Activated gamma-delta T cell treated with anti-CD3 and anti-CD28 coated beads, Interleukin-2, amount 50 U/mL, for 16 hours (primary cell): ENCODE results near the gene KCNG2.

Source experiments
- DNase-seq: peaks from one replicate; pipeline ENCODE4 v3.0.0-alpha.2; 2020; ENCODE audit warnings: low read depth

Gene KCNG2

DNA sequence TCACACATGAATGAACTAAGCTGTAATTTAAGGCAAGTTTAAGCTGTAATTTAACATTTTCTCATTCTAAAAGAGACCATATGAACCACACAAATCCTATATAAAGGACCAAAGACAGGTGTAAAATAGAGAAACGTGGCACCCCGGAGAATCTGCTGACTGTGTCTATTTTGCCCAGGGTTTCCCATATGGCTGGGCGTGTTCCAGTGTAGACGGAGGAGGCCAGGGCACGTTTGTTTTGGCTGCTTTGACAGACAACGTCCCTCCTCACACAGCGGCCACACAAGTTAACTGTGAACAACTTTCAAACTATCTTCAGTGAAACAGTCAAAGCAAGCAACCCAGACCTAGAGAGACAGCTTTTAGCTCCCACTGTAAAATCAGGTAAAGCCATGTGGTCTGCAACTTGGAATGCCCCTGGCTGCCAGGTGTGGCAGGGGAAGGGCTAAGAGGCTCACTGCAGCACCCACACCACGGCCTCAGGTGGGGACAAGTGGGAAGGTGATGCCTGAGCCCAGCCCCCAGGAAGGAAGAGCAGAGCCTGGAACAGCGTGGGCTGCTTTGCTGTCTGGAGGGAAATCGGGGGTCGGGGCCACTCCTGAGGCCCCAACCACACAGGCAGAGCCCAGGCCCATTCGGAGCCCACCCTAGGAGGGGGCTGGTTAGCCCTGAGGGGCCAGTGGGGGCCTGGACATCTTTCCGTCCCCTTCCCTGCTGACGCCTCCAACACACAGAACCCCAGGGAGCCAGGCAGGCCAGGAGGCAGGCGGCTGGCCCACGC lies 113.0 kb downstream of the KCNG2 start:
- DNase-seq: no peak

DNA sequence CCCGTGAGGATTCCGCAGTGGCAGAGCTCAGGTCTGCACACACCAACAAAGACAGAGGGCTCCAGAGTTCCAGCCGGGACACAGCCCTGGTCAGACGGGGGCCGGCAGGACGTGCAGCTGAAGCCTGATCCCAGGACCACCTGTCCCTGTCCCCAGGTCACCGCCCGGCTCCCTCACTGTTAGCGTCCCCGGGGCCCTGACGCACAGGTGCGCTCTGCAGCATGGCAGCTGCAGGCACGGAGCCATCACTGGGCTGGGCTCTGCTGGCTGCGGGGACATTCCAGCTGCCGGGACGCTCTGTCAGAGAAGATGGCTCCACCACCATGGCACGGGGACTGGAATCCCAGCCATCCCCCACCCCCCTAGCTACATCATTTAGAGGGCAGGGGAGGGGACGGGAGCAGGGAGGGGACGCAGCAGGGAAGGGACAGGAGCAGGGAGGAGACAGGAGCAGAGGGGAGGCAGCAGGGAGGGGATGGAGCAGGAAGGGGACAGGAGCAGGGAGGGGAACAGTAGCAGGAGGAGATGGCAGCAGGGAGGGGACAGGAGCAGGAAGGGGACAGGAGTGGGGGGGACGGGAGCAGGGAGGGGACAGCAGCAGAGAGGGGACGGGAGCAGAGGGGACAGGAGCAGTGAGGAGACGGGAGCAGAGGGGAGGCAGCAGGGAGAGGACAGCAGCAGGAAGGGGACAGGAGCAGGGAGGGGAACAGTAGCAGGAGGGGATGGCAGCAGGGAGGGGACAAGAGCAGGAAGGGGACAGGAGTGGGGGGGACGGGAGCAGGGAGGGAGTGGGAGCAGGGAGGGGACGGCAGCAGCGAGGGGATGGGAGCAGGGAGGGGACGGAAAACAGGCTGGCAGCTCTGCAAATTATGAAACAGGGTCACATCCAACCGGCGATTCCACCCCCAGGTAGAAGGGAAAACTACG lies 113.9 kb downstream of the KCNG2 start:
- no peak for DNase-seq

DNA sequence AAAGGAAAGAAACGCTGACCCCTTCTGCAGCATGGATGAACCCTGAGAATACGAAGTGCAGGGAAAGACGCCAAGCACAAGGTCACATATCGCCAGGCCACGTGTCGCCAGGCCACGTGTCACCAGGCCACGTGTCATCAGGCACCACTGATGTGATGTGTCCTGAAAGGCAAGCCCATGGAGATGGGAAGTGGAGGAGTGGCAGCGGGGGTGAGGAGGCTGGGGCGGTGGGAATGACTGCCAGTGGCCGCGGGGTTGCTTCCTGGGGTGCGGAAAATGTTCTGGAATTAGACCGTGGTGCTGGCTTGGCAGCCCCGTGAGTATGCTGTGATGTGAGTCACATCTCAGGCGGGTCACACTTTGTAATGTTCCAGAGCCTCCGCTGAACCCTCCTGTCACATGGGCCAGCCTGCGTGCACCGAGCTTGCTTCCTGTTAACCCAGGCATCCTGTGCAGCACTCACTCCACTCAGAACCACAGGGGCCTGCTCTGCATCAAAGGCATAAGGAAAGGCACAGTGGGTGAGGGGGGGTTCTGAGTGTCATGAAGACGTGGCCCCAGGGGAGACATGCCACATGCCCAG lies 114.8 kb downstream of the KCNG2 start:
- peak; percentile 22 for DNase-seq

DNA sequence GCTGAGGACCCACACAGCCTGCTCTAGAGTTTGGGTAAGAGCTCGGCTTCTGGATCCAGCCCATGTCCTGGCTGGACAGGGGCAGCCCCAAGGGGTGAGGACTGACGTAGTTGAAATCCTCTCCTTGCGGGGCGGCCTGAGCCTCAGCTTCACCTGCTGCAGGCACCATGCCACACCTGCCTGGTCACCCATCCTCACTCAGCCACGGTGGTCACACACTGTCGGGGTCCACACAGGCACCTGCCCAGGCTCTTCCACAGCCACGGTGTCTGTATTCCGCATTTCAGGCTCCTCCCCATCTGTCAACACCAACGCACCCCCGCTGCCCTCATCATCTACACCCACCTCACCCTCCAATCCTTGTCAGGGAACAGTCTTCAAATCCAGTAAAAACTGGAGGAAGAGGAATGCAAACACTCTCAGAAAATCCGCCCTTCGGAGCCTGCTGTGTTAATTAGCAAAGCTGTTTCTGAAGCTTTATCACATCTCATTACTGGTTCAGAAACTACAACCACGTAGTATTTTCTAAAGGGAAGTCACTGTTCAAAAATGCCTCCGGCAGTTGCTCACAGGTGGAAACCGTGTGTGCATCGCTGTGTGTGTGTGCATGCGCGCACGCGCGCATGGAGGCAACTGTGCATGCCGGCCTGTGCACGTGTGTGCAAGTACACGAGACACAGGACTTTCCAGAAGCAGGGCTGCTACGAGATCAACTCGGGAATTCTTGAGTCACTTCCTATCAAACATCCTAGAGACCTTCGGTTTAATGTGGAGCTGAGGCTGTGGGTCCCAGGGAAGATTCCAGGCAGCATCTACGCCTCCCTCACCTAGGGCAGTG lies 115.5 kb downstream of the KCNG2 start:
- DNase-seq: no peak

DNA sequence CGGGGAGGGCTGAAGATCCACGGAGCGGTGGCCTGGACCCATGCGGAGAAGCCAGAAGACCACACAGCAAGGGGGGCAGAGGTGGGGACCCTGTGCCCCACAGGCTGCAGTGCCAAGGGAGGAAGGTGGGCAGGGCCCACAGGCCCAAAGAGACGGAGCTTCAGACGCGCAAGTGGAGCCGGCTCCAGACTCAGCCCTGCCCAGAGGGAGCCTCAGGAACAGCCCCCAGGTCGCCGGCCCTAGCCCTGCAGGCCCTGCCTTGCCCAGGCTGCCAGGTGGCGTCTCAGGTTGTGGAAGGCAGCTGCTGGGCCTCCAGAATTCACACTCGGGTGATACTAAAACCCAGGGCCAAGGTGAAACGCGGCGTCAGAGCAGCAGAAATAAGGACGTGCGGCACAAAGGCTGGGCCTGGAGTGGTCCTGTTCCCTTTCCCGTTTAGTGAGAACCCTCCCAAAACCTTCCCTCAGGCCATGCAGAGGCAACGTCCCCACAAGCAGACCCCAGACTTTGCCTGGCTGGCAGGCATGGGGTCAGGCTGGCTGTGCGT lies 116.9 kb downstream of the KCNG2 start:
- no peak for DNase-seq

DNA sequence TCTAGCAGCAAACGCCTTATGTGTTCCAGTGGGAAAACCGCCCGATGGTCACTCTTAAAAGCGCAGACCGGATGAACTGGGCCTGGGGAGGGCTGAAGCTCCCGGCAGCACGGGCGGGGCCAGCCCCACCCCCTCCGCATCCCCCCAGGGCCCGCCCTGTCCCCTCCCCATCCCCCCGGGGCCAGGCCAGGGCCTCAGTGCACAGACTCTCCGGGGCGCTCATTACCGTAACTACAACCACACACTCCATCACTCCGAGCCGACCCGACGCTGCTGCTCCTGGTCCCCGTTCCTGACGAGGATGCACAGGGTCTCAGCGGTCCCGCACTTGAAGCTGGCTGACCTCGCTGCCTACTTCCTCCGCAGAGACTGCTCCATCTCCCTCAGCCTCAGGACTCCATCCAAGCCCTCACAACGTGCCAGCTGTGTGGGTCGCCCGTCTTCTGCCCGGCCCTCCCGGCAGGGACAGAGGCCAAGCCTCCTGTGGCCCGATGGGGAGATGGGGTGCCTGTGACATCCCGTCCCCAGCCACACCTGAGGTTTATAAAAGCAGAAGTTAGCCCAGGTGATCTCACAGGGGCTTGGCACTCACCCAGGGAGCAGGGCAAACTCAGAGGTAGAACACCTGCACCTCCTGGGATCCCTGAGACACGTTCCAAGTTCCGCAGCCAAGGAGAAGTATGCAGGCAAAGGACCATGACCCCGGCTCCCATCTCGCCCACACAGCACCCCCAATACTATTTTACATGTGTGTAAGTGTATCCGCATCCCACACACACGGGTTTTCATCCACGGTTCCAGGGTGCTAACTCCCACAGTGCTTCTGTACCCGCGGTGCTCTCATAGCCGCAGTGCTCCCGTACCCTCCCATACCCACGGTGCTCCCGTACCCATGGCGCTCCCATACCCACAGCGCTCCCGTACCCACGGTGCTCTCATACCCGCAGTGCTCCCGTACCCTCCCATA lies 117.7 kb downstream of the KCNG2 start:
- DNase-seq: no peak

DNA sequence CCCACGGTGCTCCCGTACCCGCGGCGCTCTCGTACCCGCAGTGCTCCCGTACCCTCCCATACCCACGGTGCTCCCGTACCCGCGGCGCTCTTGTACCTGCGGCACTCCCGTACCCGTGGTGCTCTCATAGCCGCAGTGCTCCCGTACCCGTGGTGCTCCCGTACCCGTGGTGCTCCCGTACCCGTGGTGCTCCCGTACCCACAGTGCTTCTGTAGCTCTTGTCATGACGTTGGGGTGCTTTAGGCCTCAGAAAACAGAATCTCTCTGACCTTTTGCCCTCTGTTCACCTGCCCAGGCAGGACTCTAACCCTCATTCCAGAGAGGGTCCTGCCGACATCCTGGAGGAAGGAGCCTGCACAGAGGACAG lies 118.4 kb downstream of the KCNG2 start:
- DNase-seq: no peak

DNA sequence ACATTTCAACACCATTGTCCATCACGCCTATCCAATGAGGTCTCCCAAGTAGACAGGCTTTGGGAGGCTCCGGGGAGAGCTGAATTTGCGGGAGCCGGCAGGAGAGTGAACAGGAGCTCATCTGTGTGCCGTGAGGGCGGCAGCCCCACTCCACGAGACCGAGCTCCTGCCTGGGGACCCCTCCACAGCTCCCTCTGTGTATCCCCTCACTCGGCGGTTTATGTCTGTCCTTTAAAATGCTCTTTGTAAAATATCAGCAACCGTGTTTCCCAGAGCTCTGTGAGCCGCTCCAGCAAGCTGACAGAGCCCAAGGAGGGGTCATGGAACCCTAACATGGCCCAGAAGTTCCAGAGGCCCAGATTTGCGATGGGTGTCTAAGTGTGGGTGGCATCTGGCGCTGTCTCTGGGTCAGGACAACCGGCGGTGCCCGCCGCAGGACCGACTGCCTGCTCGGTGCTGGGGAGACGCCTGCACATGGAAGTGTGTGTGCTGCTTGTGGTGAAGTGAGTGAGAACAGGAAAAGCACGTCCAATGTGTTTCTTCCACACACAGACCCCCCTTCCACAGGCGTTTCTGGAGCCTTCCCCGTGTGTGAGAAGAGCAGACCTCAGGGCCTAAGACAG lies 118.9 kb downstream of the KCNG2 start:
- DNase-seq: no peak

DNA sequence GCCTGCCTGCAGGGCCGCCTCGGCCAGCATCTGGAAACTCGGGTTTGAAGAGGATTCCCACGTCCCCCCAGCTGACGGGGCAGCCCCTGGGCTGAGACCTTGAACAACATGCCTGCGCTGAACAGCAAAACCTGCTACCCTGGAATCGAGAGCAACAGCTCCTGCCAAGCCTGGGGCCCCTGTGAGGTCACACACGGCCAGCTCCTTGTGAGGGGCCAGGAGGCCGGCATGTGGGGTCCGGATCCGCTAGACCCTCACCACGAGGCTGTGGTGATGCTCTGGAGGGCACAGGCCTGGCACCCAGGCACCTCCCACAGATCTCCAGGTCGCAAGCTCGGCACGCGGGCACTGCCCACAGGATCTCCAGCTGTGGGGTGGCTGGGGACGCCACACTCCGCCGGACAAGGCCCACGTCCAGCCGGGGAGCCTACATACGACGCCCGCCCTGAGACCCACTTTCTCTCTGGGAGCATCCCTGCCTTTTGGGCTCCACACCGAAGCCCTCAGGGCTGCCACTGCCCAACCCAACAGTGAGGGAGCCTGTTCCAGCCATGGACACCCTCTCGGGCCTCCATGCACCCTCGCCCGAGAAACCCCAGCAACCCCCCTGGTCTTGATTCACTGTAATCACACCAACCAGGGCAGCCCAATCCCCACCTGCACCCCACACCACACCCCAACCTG lies 119.6 kb downstream of the KCNG2 start:
- no peak for DNase-seq

DNA sequence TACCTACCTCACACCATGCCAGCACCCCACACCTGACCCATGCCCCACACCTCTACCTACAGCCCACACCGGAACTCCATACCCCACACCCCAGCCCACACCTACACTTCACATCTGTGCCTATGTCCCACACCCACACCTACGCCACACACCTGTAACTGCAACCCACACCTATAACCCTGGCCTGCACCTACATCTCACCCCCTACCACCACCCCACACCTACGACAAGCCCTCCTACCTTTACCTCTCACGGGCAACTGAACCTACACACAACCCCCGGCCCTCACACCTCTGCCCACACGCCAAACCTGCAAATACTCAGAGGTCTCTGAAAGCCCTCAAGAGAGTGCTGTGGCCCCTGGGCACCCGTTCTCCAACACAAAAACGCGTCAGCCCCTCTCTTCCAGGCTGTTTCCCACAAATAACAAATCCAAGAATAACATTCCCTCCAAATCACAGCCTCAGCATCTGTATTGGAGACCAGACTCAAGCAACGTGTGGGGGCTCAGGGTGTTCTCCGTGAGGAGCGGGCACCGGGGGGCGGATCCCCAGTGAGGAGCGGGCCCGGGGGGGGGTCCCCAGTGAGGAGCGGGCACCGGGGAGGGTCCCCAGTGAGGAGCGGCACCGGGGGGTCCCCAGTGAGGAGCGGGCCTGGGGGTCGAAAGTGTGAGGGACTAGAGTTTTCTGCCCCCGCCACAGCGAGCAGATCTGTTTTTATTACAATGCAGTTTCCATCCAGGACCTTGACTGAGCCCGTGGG lies 120.3 kb downstream of the KCNG2 start:
- DNase-seq: no peak

DNA sequence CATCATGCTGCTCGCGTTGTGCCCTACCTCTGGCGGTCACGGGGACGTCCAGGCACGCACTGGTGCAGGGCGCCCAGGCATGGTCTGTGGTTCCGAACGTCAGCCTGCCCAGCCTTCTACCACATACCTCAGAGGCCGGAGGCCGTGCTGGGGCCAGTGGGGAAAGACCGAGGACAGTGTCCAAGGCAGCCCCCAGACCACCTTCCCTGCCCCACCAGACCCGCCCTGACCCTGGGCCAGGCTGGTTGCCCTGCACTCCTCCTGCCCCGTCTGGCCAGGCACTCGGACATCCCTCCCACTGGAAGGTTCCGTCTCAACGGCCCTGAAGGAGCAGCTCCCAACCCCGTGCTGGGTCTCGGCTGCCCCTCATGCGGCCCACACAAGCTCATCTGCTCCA lies 120.9 kb downstream of the KCNG2 start:
- DNase-seq: no peak

DNA sequence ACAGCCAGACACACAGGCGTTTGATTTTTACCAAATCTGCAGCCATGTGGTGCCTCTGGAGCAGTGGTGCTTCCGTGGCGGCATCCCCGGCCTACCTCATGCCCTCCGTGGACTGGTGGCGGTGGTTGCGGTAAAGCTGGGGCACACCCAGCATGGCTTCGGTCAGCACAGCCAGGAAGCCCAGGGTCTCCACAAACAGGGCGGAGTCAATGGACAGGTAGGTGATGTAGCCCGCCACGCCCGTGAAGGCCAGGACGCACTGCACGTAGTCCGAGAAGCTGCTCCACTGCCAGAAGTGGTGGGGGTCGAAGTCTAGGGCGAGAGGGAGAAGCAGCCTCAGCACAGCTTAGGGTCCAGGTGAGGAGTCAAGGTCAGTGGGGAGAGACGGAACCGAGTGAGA lies 121.4 kb downstream of the KCNG2 start:
- no peak for DNase-seq

DNA sequence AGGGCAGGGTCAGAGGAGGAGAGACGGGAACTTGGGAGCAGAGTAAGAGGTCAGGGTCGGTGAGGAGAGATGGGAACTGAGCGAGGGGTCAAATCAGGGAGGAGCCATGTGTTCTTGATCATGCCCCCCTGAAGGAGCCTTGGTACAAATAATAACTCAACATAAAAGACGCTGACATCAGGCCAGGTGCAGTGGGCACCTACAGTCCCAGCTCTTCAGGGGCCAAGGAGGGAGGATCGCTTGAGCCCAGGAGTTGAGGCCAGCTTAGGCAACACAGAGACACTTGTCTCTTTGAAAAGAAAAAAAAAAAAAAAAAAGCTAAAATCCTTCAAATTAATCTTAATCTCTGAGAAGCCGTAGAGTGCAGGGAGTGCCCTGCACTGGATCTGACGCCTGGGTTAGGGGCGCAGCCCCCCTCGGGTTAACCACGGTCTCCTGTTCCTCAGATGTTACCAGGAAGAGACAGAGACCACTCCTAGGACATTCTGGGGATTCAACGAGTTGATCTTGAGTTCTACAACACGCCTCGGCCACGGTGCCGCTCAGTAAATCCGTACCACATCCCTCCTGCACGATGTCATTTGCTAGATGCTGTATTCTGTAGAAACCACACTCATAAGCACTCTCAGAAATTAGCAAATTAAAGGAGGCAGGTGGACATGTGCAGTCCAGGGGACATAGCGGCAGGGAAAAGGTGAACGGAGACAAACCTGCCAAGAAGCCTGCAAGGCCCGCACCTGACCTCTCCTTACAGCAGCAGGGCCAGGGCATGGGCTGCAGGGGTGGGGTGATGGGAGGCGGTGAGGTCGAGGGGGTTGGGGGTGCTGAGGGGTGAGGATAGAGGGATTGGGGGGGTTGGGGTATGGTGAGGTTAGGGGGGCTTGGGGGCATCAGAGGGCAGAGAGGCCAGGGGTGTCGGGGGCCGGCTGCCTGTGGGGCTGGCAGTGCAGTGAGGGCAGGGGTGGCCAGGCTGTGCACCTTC lies 124.5 kb downstream of the KCNG2 start:
- DNase-seq: no peak

DNA sequence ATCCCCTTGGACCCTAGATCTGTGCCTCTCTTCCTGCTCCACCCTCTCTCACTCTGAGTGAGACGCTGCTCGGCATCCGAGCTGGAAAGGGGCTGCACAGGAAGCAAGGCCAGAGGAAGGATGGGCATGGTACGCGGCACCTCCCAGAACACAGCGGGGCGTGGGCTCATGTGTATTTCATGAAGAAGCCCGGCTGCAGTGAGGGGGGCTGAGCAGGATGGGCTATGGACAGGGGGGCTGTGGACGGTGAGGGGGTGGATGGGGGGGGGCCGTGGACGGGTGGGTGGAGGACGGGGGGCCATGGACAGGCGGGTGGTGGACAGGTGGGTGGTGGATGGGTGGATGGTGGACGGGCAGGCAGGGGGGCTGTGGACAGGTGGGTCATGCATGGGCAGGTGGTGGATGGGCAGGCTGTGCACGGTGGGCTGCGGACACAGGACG lies 125.3 kb downstream of the KCNG2 start:
- DNase-seq: no peak

DNA sequence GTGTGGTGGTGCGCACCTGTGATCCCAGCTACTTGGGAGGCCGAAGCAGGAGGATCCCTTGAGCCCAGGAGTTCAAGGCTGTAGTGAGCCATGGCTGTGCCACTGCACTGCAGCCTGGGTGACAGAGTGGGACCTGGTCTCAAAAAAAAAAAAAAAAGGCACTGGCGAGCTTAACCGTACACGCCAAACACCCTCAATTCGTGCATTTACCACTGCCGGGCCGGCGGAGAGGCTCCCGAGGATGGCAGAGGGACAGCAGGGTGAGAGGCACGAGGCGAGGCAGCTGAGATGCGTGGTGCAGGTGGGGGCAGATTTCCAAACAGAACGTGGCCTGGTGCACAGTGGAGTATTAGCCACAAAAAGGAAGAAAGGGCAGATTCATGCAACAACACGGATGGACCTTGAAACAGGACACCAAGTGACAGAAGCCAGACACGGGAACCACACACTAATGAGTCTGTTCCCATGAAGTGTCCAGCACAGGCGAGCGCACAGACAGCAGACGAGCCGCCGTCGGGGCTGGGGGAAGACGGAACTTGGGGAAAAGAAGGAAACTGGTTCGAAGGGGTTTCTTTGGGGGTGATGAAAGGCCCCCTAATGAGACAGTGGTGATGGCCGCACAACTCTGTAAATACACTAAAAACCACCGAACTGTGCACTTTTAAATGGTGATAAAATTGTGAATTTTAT lies 126.3 kb downstream of the KCNG2 start:
- no peak for DNase-seq

DNA sequence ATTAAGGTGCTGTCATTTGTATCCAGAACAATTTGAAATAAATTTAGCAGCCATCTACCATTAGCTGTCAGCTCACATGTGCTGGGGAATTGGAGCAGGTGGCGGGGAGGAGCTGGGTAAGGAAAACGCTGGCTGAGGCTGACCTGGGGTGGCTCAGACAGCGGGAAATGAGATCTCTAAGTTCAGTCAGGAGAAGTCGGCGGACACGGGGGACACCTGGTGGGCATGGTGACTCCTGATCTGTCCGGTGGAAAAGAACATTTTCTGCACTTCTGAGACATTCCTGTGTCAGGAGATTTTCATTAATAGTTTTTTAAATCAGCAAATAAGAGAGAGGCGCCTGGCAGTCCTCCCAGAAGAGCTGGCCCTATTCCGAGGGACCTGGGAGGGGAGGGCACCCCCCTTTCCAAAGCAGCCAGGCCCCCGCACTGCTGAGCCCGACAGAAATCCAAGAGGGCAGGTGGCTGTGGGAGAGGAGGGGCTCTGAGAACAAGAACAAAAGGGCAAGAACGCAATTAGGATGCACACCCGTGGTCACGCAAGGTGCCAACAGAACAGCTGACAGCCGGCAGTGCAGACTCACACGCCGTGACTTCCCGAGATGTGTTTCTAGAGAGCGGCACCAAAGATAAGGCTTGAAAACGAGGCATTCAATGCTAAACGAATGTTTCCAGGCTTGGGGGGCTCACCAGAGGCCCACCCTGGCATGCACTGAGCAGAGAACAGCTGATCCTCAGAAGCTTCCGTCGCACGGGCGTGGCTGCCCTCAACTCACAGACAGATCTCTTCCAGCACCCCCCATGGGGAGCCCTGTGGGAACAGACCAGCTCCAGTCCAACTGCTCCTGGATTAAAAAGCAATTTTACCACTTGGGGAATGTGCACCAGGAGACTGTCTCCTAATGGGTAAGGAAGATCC lies 127.3 kb downstream of the KCNG2 start:
- no peak for DNase-seq
